HT1080 (cell line): Measurements from ENCODE around the gene LINGO1. TPM values are rescaled to one million over a fixed set of nuclear protein-coding genes. Genes with fewer than 3 reads are reported as not detected.

Experiments
- DNase-seq: peaks from one replicate; pipeline ENCODE4 v3.0.0-alpha.2; 2015; ENCODE audit warnings: low read depth
- polyA plus RNA-seq, 2 experiments: library from polyadenylated mRNA; depleted of rRNA; stranded (reverse); fragments of >200 nt; gene quantifications; 2 replicates each; pipeline ENCODE4 v1.2.3, GENCODE V29; 2015
- total RNA-seq: library from RNA; depleted of rRNA; stranded (reverse); fragments of >200 nt; shearing (Covaris generic); gene quantifications from 2 replicates; pipeline ENCODE4 v1.2.3, GENCODE V29; 2014; rRNA removed

LINGO1 gene
- total RNA-seq = 0.10 and 0.56 TPM in 2 replicates
- 3.1 and 4.1 TPM in 2 replicates for polyA plus RNA-seq (2015; cell fraction: cytosol; rRNA removed)
- 0.85 and 0.90 TPM in 2 replicates for polyA plus RNA-seq (2015; cell fraction: nucleus; rRNA removed)

GRCh38 chr15:77632534-77633133, at the start of gene LINGO1:
LINGO1 (minus strand) TSS chr15:77632912; CDS start chr15:77632315, 597 bp downstream.
- no peak for DNase-seq

GRCh38 chr15:77681362-77681761, 48.6 kb upstream of the LINGO1 start:
- no peak for DNase-seq

GRCh38 chr15:77676569-77677375, 44.1 kb upstream of the LINGO1 start:
- DNase-seq = no peak

GRCh38 chr15:77675806-77676415, 43.2 kb upstream of the LINGO1 start:
- no peak for DNase-seq

- no peak for DNase-seq
Observed at GRCh38 chr15:77674327-77674726, 41.6 kb upstream of the LINGO1 start.

- DNase-seq = no peak
Observed at GRCh38 chr15:77673866-77674265, 41.2 kb upstream of the LINGO1 start.

- no peak for DNase-seq
Observed at GRCh38 chr15:77672135-77672534, 39.4 kb upstream of the LINGO1 start.

- no peak for DNase-seq
Observed at GRCh38 chr15:77671362-77672056, 38.8 kb upstream of the LINGO1 start.

- no peak for DNase-seq
Observed at GRCh38 chr15:77670558-77671361, 38.0 kb upstream of the LINGO1 start.

- DNase-seq = no peak
Observed at GRCh38 chr15:77669896-77670295, 37.2 kb upstream of the LINGO1 start.

- no peak for DNase-seq
Observed at GRCh38 chr15:77667338-77668234, 34.9 kb upstream of the LINGO1 start.

GRCh38 chr15:77666296-77666660, 33.6 kb upstream of the LINGO1 start:
- no peak for DNase-seq

- no peak for DNase-seq
Observed at GRCh38 chr15:77665530-77666295, 33.0 kb upstream of the LINGO1 start.

GRCh38 chr15:77664428-77664827, 31.7 kb upstream of the LINGO1 start:
- no peak for DNase-seq

GRCh38 chr15:77663256-77663655, 30.5 kb upstream of the LINGO1 start:
- DNase-seq = no peak

- DNase-seq = peak; percentile 30
Observed at GRCh38 chr15:77659350-77660321, 26.9 kb upstream of the LINGO1 start.

GRCh38 chr15:77658304-77658703, 25.6 kb upstream of the LINGO1 start:
- DNase-seq = no peak
